SU-DHL-6 (cell line): ENCODE data around the gene TSPAN18.

ENCODE experiments used
- H2AFZ ChIP-seq: fragments of 200-600 bp; sonication (generic); 2 replicates; pipeline ENCODE4 v1.6.1; 2014; ENCODE audit warnings: low read depth, mild to moderate bottlenecking, moderate library complexity, mixed read lengths, antibody characterized with exemption, low read length; ENCODE audit not compliant: severe bottlenecking
- H3F3A ChIP-seq: fragments of 200-600 bp; shearing (Covaris generic); 2 replicates; pipeline ENCODE4 v1.6.0; 2016; ENCODE audit warnings: antibody characterized with exemption, mild to moderate bottlenecking; ENCODE audit not compliant: insufficient read depth
- H3K27ac ChIP-seq: fragments of 200-600 bp; sonication (generic); 2 replicates; pipeline ENCODE4 v1.5.1; 2016; ENCODE audit warnings: low read depth, mild to moderate bottlenecking, low read length, moderate library complexity, mixed read lengths
- H3K27me3 ChIP-seq: fragments of 200-600 bp; sonication (generic), shearing (Covaris generic); 2 replicates; pipeline ENCODE4 v1.6.0; 2014; ENCODE audit warnings: mild to moderate bottlenecking, low read length
- H3K36me3 ChIP-seq: fragments of 200-600 bp; sonication (generic); 2 replicates; pipeline ENCODE4 v1.6.1; 2014; ENCODE audit warnings: mild to moderate bottlenecking, low read length, mixed read lengths
- H3K4me2 ChIP-seq: fragments of 300-600, 200-600 bp; shearing (Covaris generic), sonication (generic); 2 replicates; pipeline ENCODE4 v1.6.0; 2014; ENCODE audit warnings: low read length, low read depth, mild to moderate bottlenecking; ENCODE audit not compliant: poor library complexity, severe bottlenecking
- H3K4me3 ChIP-seq: fragments of 200-600 bp; sonication (generic); 2 replicates; pipeline ENCODE4 v1.5.1; 2014; ENCODE audit warnings: antibody characterized with exemption, low read length, mild to moderate bottlenecking, mixed read lengths; ENCODE audit not compliant: insufficient read depth, poor library complexity, severe bottlenecking
- H3K79me2 ChIP-seq: fragments of 200-600 bp; sonication (generic); 2 replicates; pipeline ENCODE4 v1.6.1; 2014; ENCODE audit warnings: mild to moderate bottlenecking, low read length, moderate library complexity; ENCODE audit not compliant: insufficient read depth
- H3K9ac ChIP-seq: fragments of 200-600 bp; sonication (generic); 2 replicates; pipeline ENCODE4 v1.7.0; 2014; ENCODE audit warnings: mild to moderate bottlenecking, low read length
- H3K9me2 ChIP-seq: fragments of 200-600 bp; sonication (generic); replicated peaks from 2 replicates; pipeline ENCODE4 v1.6.1; 2014; ENCODE audit warnings: low read length; ENCODE audit not compliant: insufficient read depth
- H3K9me3 ChIP-seq: fragments of 200-600 bp; sonication (generic); 2 replicates; pipeline ENCODE4 v1.6.1; 2014; ENCODE audit warnings: low read length, mixed read lengths; ENCODE audit not compliant: insufficient read depth
- H4K20me1 ChIP-seq: fragments of 200-600 bp; sonication (generic); 2 replicates; pipeline ENCODE4 v1.6.1; 2014; ENCODE audit warnings: low read depth, mild to moderate bottlenecking, antibody characterized with exemption, low read length, moderate library complexity, mixed read lengths
- EZH2phosphoT487 ChIP-seq: fragments of 200-600 bp; sonication (generic), shearing (Covaris generic); conservative IDR thresholded peaks from 2 replicates; pipeline ENCODE4 v1.6.1; 2018; ENCODE audit warnings: mild to moderate bottlenecking, antibody characterized with exemption, low read length, moderate library complexity, mixed read lengths
- TF ChIP-seq, protein P1 (sequence below): fragments of 200-600 bp; sonication (generic); IDR thresholded peaks from one replicate; pipeline ENCODE4 v1.5.1; 2017; ENCODE audit warnings: antibody characterized with exemption, mild to moderate bottlenecking, low read length, moderate library complexity; ENCODE audit not compliant: insufficient read depth, poor library complexity, severe bottlenecking

The TSPAN18 gene

DNA sequence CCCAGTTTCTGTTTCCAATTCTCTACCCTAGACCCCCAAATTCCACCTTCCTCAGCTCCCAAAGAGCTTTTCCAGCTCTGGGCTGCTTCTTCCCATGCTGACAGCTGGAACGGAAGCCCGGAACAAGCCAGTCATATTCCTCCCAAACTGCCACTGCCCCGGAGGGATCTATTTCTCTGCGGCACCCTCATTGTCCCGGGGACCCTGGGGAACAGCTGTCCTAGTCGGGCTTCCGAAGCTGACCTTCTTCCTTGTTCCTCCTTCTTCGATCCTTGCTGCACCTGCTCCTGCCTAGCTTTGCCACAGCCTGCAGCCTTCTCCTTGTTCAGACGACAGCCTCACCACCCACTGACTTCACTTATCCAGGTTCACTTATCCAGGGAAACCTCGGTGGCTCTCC is 105.7 kb downstream of the TSPAN18 start:
- H3K9ac ChIP-seq = no peak overlapping the region
- no peaks in the 10 kb centered on the region for H3K79me2 ChIP-seq
- H3K27ac ChIP-seq = no peak overlapping the region
- H2AFZ ChIP-seq = no peak overlapping the region
- H3K4me2 ChIP-seq = no peak overlapping the region
- no peak overlapping the region for H3K4me3 ChIP-seq
- no peaks in the 10 kb centered on the region for H3K27me3 ChIP-seq
- no peaks in the 10 kb centered on the region for H3K9me3 ChIP-seq
- no peak for TF ChIP-seq EZH2phosphoT487
- TF ChIP-seq, protein P1, sequence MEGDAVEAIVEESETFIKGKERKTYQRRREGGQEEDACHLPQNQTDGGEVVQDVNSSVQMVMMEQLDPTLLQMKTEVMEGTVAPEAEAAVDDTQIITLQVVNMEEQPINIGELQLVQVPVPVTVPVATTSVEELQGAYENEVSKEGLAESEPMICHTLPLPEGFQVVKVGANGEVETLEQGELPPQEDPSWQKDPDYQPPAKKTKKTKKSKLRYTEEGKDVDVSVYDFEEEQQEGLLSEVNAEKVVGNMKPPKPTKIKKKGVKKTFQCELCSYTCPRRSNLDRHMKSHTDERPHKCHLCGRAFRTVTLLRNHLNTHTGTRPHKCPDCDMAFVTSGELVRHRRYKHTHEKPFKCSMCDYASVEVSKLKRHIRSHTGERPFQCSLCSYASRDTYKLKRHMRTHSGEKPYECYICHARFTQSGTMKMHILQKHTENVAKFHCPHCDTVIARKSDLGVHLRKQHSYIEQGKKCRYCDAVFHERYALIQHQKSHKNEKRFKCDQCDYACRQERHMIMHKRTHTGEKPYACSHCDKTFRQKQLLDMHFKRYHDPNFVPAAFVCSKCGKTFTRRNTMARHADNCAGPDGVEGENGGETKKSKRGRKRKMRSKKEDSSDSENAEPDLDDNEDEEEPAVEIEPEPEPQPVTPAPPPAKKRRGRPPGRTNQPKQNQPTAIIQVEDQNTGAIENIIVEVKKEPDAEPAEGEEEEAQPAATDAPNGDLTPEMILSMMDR = no peak
- H4K20me1 ChIP-seq = no peaks in the 10 kb centered on the region
- no peaks in the 10 kb centered on the region for H3F3A ChIP-seq
- no peaks in the 10 kb centered on the region for H3K36me3 ChIP-seq
- no peaks in the 10 kb centered on the region for H3K9me2 ChIP-seq

DNA sequence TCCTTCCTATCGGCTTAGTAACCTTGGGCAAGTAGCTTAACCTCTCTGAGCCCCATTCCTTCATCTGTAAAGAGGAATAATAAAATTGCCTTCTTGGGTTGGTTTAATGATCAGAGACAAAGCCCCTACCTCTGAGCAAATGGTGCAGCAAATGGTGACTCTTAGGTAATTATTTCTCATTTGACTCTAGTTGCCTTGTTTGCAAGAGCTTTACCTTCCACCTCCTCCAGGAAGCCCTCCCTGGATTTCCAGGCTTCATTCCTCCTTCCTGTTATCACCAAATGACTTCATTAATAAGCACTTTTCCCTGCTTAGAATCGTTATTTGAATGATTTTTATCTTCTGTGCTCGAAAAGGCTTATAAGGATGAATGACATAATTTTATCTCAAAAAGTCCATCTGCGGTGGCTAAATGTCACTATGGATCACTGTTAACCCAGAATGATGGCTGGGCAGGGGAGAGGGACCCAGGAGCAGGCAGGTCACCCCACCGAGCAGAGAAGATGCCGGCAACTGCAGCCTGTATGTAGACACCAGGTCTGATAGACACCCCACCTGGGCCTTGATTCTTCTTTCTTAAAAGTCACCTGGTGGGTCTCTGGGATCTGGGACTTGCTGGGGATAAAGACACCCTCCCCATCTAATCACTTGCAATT is 106.6 kb downstream of the TSPAN18 start:
- TF ChIP-seq, protein P1 = no peak
- TF ChIP-seq EZH2phosphoT487 = no peak
- no peaks in the 10 kb centered on the region for H3K9me2 ChIP-seq
- H3K4me2 ChIP-seq = no peak overlapping the region
- H2AFZ ChIP-seq = no peak overlapping the region
- no peak overlapping the region for H3K27ac ChIP-seq
- no peaks in the 10 kb centered on the region for H3K79me2 ChIP-seq
- no peaks in the 10 kb centered on the region for H3K27me3 ChIP-seq
- no peaks in the 10 kb centered on the region for H3K36me3 ChIP-seq
- no peak overlapping the region for H3K9ac ChIP-seq
- H3K9me3 ChIP-seq = no peaks in the 10 kb centered on the region
- H3F3A ChIP-seq = no peaks in the 10 kb centered on the region
- no peak overlapping the region for H3K4me3 ChIP-seq
- H4K20me1 ChIP-seq = no peaks in the 10 kb centered on the region

DNA sequence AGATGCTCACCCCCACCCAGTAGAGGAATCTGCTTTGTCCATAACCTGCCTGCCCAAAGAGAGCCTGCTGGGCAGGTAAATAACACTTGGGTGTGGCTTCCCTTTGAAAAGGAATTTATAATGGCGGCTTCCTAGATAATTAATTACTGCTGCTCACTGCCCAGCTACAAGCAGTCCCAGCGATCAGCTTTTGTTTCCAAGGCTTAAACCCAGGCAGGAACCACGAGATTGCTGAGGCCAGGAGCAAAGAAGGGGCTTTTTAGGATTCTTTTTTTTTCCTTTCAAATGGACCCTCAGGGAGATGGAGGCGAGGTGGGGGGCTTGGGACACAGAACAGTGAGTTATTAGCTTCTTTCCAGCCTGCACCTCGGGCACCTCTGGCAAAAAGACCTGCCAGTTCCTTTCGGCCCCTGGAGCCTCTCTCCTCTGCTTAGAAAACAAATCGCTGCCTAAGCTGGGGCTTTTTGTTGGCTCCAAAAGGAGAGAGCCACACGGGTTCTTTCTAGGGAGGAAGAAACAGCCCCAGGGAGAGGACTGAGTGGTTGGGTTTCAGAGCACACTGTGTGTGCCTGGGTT is 107.2 kb downstream of the TSPAN18 start:
- H3K36me3 ChIP-seq = no peaks in the 10 kb centered on the region
- no peak overlapping the region for H3K9ac ChIP-seq
- H3K27me3 ChIP-seq = no peaks in the 10 kb centered on the region
- no peaks in the 10 kb centered on the region for H3K79me2 ChIP-seq
- no peak overlapping the region for H2AFZ ChIP-seq
- no peak overlapping the region for H3K27ac ChIP-seq
- TF ChIP-seq EZH2phosphoT487 = no peak
- TF ChIP-seq, protein P1 = no peak
- no peaks in the 10 kb centered on the region for H3F3A ChIP-seq
- H3K9me2 ChIP-seq = no peaks in the 10 kb centered on the region
- no peak overlapping the region for H3K4me3 ChIP-seq
- H3K9me3 ChIP-seq = no peaks in the 10 kb centered on the region
- H4K20me1 ChIP-seq = no peaks in the 10 kb centered on the region
- H3K4me2 ChIP-seq = no peak overlapping the region
